Fibroblast of pulmonary artery (primary cell): ENCODE data around the gene CAMK1D.

Experiments used
- DNase-seq: peaks from one replicate; pipeline ENCODE4 v3.0.0-alpha.2; 2010; ENCODE audit warnings: low read depth
- H3K4me3 ChIP-seq: replicated peaks from 2 replicates; pipeline ENCODE4 v1.5.1; 2011; ENCODE audit warnings: low read depth, mild to moderate bottlenecking, control low read depth, low read length, moderate library complexity
- CTCF ChIP-seq: IDR thresholded peaks from 2 replicates; pipeline ENCODE4 v1.5.1; 2011; ENCODE audit warnings: mild to moderate bottlenecking, control low read depth, low read length, inconsistent platforms; ENCODE audit errors: missing control alignments

CAMK1D gene

DNA sequence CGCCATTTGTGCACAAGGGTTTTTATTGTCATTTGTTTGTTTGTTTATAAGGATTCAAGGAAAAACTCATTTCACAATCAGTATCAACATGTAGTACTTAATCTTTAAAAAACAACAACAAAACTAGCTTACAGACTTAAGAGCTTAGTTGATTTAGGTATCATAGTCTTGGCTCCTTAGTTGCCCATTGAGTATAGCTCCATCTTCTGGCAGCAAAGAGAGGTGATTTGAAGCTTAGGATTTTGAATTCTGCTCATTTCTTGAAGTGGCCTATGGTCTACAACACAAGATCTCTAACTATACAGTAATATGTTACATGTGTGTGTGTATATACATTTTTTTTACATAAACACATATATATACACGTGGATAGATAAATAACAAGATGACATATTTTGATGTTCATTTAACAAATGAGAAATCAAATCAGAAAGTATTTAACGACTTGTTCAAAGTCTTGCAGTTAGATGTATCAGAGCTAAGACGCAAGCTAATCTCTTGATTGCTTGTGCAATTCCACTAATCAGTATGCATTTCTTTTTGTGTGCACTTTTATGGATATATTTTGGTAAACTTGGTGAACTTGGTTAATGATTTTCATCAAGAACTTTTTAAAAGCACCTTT is 307.3 kb downstream of the CAMK1D start:
- DNase-seq, result peak; percentile 73
- H3K4me3 ChIP-seq, result no peak overlapping the region
- TF ChIP-seq CTCF, result peak; percentile 77

- no peak for DNase-seq
- no peak for TF ChIP-seq CTCF
- H3K4me3 ChIP-seq, result no peak overlapping the region
These were observed 308.1 kb downstream of the CAMK1D start for GRCh38 chr10:12657489-12657888.

GRCh38 chr10:12658526-12658925 is 309.2 kb downstream of the CAMK1D start:
- no peak for DNase-seq
- no peak for TF ChIP-seq CTCF
- H3K4me3 ChIP-seq, result no peak overlapping the region

DNA sequence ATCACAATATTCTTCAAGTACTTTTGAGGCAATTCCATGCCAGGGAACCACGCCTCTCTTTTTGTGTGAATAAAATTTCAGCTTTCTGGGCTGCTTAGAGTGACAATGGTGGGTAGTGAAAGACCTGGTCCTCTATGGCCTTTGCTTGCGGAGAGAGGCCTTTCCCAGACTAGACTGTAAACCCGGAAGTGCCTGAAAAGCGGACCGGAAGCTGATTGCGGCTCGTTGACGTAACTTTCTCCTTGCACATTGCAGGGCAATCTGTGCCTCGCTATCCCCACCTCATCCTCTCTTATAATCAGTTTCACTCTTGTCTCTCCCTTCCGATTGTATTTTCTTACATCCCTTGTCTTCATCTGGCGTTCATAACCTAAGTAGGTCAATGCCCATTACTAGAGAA is 310.4 kb downstream of the CAMK1D start:
- H3K4me3 ChIP-seq, result no peak overlapping the region
- TF ChIP-seq CTCF, result no peak
- DNase-seq, result no peak

DNA sequence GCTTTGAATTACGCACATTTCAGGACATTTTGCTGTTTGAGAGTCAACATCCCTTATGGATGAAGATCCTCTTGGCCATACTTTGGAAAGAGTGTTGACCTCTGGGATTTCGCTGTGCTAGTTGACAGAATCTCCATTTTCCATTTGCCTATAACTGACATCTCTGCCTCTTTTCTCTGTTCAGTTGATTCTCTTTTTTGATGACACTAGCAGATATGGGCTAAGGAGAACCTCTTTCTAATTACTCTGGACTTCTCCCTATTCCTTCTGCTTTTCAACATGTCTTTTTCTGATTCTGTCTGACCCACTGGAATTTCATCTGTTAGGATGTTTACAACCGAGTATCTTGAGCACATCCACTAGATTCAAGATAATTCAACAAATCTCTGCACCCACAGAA is 311.5 kb downstream of the CAMK1D start:
- H3K4me3 ChIP-seq, result no peak overlapping the region
- TF ChIP-seq CTCF, result no peak
- no peak for DNase-seq

GRCh38 chr10:12661671-12662070 is 312.3 kb downstream of the CAMK1D start:
- no peak overlapping the region for H3K4me3 ChIP-seq

More at GRCh38 chr10:12661671-12662070, 312.3 kb downstream of the CAMK1D start:
- DNase-seq, result no peak
- no peak for TF ChIP-seq CTCF
